IPS-18c (cell line): ENCODE data around the gene AFAP1.

Experiments used
- H3K4me3 ChIP-seq: 2 replicates; pipeline ENCODE4 v1.7.0; 2013; ENCODE audit warnings: low read depth, mild to moderate bottlenecking, low read length, moderate library complexity; ENCODE audit not compliant: insufficient read depth
- H3K9me3 ChIP-seq: one replicate; pipeline ENCODE4 v1.6.1; 2013; ENCODE audit warnings: mild to moderate bottlenecking, low read length, moderate library complexity; ENCODE audit not compliant: control insufficient read depth, insufficient read depth

AFAP1 gene

GRCh38 chr4:7734651-7735260 lies 204.9 kb downstream of the AFAP1 start:
- H3K9me3 ChIP-seq = no peaks in the 10 kb centered on the region
- no peak overlapping the region for H3K4me3 ChIP-seq

DNA sequence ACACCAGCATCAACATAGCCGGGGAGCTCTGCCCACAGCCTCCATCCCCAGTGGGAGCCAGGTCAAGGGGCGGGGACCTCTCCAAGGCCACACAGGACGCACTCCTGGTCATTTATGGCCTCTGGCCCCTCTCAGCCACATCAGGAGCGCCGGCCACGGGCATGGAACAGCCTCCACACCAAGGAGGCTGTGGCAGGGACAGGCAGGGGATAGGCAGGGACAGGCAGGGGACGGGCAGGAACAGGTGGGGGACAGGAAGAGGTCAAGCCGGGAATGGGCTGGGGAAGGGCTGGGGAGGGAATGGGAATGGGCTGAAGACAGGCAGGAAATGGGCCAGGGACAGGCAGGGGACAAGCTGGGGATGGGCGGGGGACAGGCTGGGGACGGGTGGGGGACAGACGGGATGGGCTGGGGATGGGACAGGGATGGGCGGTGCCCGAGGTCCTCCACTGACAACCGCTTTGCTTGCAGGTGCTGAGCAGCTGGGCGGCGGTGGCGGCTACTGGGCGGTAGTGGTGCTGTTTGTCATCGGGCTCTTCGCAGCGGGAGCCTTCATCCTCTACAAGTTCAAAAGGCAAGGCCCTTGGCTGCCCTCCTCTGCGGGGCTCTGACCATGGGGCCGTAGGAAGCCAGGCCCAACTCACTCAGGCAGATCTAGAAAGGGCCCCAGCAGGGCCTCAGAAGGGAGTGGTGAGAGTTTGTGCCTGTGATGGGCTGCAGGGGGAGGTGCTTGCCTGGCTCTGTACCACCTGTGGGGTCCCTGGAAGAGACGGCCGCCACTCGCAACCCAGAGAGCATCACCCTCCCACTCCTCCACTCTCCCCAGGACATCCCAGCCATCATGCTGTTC lies 205.6 kb downstream of the AFAP1 start:
- no peaks in the 10 kb centered on the region for H3K9me3 ChIP-seq
- no peak overlapping the region for H3K4me3 ChIP-seq

DNA sequence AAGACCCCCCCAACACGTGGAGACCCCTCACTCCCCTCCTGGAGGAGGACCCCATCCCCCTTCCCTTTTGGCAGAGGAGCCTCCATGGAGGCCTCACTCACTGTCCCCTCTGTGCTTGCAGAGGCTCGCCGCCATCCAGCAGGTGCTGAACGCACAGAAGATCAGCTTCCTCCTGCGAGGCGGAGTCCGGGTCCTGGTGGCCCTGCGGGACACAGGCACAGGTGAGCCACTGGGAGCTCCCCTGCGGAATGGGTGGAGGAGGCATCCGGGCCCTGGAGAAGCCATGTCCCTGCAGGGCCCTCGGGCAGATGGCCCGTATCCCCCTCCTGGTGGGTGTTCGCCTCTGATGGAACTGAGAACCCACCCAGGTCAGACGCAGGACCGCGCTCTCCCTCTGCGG lies 206.5 kb downstream of the AFAP1 start:
- no peak overlapping the region for H3K4me3 ChIP-seq
- no peaks in the 10 kb centered on the region for H3K9me3 ChIP-seq

- Histone ChIP-seq H3K9me3 (no peaks in the 10 kb centered on the region), H3K4me3 (no peak overlapping the region)
These were observed 207.4 kb downstream of the AFAP1 start for GRCh38 chr4:7732263-7732662.

DNA sequence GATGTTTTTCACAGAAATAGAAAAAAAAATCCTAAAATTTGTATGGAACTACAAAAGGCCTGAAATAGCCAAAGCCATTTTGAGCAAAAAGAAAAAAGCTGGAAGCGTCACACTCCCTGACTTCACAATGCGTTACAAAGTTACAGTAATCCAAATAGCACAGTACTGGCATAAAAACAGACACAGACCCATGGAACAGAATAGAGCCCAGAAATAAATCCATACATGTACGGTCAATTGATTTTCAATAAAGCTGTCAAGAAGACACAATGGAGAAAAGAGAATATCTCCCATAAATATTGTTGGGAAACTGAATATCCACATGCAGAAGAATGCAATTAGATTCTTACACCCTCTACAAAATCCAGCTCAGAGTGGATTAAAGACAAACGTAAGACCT lies 208.2 kb downstream of the AFAP1 start:
- Histone ChIP-seq H3K4me3 (no peak overlapping the region), H3K9me3 (no peaks in the 10 kb centered on the region)

DNA sequence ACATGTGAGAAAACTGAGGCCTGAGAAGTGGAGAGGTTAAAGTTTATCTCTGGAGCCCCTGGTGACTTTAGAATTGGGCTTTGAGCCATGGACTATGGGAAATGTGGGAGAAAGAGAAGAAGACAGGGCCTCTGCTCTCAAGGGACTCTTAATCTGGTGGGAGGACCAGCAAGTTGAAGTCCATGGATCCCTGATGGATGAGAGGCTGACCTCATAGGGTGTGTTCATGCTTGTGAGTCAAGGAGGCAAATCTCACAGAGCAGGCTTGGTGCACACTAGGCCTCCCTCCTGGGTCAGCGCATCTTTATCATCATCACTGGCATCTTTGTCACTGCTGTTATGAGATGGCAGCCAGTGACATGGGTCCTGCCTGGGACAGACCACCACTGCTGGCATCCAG lies 211.9 kb downstream of the AFAP1 start:
- Histone ChIP-seq H3K4me3 (no peak overlapping the region; the same call in 1 of the 2 replicates), H3K9me3 (peaks cover 2% of the 10 kb centered on the region)

- Histone ChIP-seq H3K4me3 (no peak overlapping the region), H3K9me3 (peaks cover 2% of the 10 kb centered on the region)
These were observed 212.8 kb downstream of the AFAP1 start for GRCh38 chr4:7726665-7727413.

GRCh38 chr4:7725951-7726350 lies 213.7 kb downstream of the AFAP1 start:
- Histone ChIP-seq H3K9me3 (peaks cover 2% of the 10 kb centered on the region), H3K4me3 (no peak overlapping the region)

DNA sequence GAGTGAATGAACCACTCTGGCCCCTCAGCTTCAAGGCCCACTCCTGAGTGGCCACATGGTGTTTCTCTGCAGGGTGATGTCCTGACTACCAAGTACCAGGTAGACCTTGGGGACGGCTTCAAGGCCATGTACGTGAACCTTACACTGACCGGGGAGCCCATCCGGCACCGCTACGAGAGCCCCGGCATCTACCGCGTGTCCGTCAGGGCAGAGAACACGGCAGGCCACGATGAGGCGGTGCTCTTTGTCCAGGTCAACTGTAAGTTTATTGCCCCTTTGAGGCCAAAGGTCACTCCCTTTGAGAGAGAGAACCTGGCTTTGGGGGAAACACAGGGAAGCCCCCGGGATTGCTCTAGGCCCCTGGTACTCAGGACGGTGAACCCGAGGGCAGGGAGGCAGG lies 216.0 kb downstream of the AFAP1 start:
- H3K9me3 ChIP-seq = peaks cover 2% of the 10 kb centered on the region
- H3K4me3 ChIP-seq = no peak overlapping the region

- H3K4me3 ChIP-seq = no peak overlapping the region
These were observed 216.8 kb downstream of the AFAP1 start for GRCh38 chr4:7722766-7723387.

DNA sequence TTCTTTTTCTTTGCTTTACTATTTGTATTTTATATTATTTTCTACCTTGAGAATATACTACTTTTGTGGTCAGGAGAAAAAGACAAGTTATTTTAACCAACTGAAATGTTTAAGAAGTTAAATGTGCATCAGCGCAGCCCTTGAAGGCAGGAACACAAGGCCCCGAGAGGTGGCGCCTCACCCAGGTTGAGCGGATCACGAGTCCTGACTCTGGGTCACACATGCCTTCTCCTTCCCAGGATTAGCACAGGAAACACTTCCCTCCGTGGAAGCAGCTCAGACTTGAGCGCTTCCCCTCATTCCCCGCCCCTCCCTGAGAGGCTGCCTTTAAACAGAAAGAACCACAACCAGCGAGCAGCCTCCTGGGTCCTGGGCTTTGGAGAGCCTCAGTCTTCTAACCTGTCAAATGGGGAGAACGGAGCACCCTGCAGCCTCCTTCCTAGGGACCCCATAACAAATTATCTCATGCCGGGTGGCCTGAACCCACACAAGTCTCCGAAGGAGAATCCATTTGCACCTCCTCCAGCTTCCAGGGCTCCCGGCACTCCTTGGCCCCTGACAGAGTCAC lies 217.6 kb downstream of the AFAP1 start:
- no peak overlapping the region for H3K4me3 ChIP-seq
- peaks cover 2% of the 10 kb centered on the region for H3K9me3 ChIP-seq

More at GRCh38 chr4:7722766-7723387, 216.8 kb downstream of the AFAP1 start:
- H3K9me3 ChIP-seq = peaks cover 2% of the 10 kb centered on the region

DNA sequence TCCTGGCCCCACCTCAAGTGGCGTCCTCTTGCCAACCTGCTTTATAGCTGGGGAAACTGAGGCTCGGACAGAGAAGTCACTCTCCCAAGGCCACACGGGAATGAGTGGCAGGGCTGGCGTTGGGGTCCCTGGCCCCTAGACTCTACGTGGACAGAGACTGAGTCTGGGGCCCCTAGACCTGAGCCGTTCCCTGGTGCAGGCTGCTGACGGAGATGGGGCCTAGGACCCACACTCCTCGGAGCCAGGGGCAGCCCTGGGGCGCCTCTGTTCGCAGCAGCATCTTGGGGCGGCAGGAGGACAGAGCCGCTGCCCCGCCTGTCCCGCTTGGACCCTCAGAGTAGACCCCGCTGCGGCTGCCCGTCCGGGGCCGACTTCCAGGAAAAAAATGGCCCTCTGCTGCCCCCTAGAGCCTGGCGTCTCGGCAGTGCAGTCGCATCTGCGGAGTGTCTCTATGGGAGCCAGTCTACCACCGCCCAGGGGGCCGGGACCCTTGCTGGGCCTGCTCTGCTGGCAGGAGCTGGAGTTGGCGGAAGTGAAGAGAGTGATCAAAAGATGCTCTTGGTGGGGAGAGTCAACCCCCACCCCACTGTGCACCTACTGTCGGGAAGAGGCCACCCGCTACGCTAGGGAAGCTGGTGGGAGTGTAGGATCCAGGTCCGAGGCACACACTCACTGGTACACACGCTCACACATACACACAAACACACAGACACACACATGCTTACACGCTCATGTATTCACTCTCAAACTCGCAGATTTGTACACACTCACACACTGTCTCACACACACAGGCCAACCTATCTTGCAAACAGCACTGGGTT lies 220.1 kb downstream of the AFAP1 start:
- Histone ChIP-seq H3K4me3 (no peak overlapping the region), H3K9me3 (peaks cover 2% of the 10 kb centered on the region)

- Histone ChIP-seq H3K4me3 (no peak overlapping the region), H3K9me3 (no peaks in the 10 kb centered on the region)
These were observed 221.6 kb downstream of the AFAP1 start for GRCh38 chr4:7717946-7718490.

DNA sequence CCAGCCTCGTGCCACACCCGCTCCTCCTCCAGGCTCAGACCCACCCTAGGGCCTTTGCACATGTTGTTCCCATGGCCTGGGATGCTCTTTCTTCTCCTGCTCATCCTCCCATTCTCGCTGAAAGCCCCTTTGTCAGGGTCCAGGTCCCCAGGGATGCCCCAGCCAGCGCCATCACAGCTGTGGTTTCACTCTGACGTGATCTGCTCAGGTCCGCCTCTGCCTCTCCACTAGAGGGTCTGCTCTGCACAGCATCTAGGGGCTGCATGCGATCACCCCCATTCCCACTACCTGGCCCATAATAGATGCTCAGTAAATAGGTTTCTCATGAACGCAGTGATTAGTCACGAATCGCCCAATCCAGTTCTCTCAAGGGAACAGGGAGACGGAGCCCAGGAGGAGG lies 222.5 kb downstream of the AFAP1 start:
- no peaks in the 10 kb centered on the region for H3K9me3 ChIP-seq

DNA sequence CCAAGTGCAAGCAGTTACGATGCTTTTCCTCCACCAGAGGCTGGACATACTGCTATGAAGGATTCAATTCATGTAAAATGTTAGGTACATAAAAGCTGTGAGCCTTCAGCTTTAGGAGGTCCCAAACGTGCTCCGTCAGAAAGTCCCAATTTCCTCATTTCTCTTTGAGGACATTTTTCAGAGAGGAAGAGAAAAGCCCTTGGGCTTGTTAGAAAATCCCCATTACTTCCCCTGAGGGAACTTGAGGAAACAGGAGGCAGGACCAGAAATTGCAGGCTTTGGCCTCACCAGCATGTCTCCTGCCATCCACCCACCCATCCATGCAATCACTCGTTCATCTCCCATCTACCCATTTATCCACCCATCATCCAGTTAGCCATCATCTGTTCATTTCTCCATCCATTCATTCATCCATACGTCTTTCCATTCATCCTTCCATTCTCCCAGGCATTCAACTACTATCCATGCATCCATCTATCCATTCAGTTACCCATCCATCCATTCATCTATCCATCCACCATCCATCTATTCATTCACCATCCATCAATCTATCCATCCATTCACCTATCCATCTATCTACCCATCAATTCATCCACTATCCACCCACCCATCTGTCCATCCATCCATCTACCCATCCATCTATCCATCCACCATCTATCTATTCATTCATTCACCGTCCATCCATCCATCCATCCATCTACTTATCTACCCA lies 223.5 kb downstream of the AFAP1 start:
- no peak overlapping the region for H3K4me3 ChIP-seq
- no peaks in the 10 kb centered on the region for H3K9me3 ChIP-seq

More for the DNA sequence above, 222.5 kb downstream of the AFAP1 start:
- H3K4me3 ChIP-seq = no peak overlapping the region
